ENCODE data around the gene AHI1.

Gene AHI1

GRCh38 chr6:135451617-135452190 lies 45.8 kb downstream of the AHI1 start:
- DNase-seq (ENCODE audit: low spot score), result peak; percentile 19

DNA sequence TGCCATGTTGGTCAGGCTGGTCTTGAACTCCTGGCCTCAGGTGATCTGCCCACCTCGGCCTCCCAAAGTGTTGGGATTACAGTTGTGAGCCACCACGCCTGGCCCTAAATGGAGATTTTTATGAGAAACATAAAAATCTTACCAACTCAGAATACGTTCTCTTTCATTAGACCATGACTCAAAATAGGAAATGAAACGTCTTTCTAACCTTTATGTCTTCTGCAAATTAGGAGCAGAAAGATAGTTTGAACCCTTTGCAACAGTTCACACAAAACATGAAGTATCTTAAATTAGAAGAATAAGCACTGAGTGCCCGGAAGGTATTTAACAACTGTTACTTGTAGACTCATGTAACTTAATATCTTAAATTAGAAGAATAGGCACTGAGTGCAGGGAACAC lies 48.3 kb downstream of the AHI1 start:
- no peak for DNase-seq (ENCODE audit: low spot score)

GRCh38 chr6:135440087-135440792 lies 57.3 kb downstream of the AHI1 start:
- no peak for DNase-seq (ENCODE audit: low spot score)

DNA sequence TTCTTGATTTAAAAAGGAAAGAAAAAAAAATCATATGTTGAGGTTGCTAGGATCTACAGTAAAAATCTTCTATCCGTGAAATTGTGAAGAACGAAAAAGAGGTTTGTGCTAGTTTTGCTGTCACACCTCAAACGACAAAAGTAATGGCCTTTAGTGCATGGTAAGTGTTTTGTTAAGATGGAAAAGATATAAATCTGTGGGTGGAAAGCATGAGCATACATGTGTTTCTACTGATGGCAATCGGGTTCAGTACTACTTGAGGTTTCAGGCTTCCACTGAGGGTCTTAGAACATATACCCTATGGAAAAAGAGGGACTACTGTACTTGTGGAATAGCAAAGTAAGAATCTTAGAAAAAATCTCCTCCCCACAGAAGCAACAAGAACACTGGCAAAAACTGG lies 58.0 kb downstream of the AHI1 start:
- DNase-seq (ENCODE audit: low spot score), result no peak

- peak; percentile 15 for DNase-seq (ENCODE audit: low spot score)
These were observed 58.5 kb downstream of the AHI1 start for GRCh38 chr6:135438907-135439535.

GRCh38 chr6:135434991-135435390 lies 62.5 kb downstream of the AHI1 start:
- no peak for DNase-seq (ENCODE audit: low spot score)

GRCh38 chr6:135434095-135434494 lies 63.4 kb downstream of the AHI1 start:
- no peak for DNase-seq (ENCODE audit: low spot score)

DNA sequence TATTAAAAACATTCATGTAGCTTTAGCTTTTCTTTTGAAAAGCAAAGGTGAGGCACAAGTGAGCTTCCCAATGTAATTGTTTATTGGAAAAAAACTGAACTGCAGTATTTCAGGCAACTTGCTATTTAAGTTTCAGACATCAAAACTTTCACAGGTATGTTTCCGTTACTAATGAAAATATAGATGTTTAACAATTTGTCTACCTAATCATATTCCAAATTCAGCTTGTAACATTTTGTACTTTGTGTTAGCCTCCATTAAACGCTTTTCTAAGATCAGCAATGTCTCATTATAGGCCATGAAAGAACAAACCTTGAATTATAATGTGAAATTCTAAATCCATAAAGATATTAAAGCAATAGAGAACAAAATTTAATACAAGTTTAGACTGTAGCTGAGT lies 69.5 kb downstream of the AHI1 start:
- DNase-seq (ENCODE audit: low spot score), result no peak

DNA sequence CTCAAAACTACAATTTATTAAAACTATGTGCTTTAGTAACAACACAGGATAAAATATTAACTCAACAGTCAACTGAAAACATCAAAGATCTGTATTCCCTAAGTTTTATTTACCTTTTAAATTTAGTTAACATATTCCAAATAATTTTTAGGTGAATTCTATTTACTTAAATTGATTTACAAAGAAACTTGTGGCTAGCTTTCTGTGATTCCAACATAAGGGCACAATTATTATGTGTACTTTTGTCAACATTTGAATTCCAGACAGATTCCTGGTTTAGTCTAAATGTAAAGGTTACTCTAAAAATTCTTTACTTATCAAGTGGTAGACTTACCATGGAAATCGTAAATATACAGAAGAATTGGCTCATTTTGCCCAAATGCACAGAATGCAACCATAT lies 70.7 kb downstream of the AHI1 start:
- no peak for DNase-seq (ENCODE audit: low spot score)

DNA sequence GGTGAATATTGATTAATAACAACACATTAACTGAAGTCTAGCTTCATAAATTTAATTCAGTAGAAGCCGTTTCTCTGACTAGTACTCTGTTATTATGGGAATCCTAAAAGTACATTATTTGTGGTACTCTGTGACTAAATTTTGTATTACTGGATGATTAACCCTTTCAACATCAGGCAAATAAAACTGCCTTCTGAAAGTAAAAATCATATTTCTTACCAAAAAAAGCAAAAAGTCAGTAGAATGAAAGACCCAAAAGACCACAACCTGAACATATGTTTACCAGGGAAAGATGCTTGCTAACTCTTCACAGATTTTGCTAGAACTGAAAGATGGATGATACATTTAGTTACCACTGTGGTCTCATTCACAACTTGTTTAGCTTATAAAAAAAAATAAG lies 73.2 kb downstream of the AHI1 start:
- DNase-seq (ENCODE audit: low spot score), result no peak

GRCh38 chr6:135423649-135424128 lies 73.9 kb downstream of the AHI1 start:
- peak; percentile 30 for DNase-seq (ENCODE audit: low spot score)

- no peak for DNase-seq (ENCODE audit: low spot score)
These were observed 78.4 kb downstream of the AHI1 start for GRCh38 chr6:135419162-135419561.

DNA sequence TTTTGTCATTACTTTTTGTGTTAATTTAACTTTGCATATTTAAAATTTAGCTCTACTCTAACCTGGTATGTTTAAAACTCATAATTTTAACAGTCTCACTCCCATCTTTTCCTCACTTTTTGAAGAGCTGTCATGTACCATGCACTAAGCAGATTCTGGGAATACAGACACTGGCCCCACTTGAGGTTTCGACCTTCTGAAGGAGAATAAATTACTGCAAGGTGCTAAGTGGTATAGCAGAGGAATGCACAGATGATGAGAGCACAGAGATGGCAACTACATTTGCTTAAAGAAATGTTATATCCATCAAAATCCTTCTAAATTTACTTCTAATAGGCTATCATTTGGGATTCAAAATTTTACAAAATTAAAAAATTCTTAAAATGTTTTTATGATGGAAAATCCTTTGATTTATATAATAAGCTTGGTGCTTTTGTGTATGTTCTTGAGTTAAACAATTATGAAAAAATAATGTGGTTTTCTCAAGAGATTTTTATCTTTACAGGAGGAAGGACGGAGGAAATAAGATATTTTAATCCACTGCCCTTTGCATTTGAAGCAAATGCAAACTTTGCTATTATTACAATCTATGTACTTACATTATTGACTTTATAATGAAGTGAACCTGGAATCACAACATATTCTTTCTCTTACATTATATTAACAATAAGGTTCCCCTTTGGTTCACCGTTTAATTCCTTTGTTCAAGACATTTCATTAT lies 79.3 kb downstream of the AHI1 start:
- DNase-seq (ENCODE audit: low spot score), result no peak

GRCh38 chr6:135412761-135413160 lies 84.8 kb downstream of the AHI1 start:
- DNase-seq (ENCODE audit: low spot score), result no peak

DNA sequence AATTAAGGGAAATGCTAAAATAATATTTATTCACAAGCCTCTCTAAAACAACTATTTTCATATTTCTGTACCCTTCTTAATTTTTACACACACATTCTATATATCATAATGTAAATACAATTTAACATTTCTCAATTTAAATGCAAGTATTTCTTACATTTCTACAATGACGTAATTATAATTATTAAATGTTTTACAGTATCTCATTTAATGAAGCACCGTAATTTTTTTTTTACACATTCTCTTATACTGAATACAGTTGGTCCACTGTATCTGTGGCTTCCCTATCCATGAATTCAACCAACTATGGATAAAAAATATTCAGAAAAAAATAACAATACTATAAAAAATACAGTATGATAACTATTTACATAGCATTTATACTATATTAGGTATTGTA lies 85.7 kb downstream of the AHI1 start:
- no peak for DNase-seq (ENCODE audit: low spot score)

GRCh38 chr6:135411339-135411738 lies 86.2 kb downstream of the AHI1 start:
- DNase-seq (ENCODE audit: low spot score), result peak; percentile 17

- DNase-seq (ENCODE audit: low spot score), result no peak
These were observed 86.7 kb downstream of the AHI1 start for GRCh38 chr6:135410856-135411255.

DNA sequence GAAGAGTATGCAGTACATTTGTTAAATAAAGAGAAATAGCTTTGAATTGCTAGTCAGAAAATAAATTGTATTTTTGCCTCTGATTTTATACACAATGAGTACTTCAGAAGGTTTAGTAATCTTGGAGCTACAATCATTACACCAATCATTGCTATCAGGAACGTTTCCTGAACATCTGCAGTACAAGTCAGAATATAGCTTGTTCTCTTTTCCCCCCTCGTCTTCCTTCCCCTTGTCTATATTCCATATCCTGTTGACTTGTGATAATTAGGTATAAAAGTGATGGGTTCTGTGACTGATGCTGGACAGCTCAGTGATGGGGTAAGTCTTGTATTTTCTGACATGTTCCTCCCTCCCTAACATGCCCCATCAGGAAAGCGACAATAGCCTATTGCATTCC lies 94.0 kb downstream of the AHI1 start:
- DNase-seq (ENCODE audit: low spot score), result no peak

GRCh38 chr6:135402311-135402710 lies 95.2 kb downstream of the AHI1 start:
- no peak for DNase-seq (ENCODE audit: low spot score)

DNA sequence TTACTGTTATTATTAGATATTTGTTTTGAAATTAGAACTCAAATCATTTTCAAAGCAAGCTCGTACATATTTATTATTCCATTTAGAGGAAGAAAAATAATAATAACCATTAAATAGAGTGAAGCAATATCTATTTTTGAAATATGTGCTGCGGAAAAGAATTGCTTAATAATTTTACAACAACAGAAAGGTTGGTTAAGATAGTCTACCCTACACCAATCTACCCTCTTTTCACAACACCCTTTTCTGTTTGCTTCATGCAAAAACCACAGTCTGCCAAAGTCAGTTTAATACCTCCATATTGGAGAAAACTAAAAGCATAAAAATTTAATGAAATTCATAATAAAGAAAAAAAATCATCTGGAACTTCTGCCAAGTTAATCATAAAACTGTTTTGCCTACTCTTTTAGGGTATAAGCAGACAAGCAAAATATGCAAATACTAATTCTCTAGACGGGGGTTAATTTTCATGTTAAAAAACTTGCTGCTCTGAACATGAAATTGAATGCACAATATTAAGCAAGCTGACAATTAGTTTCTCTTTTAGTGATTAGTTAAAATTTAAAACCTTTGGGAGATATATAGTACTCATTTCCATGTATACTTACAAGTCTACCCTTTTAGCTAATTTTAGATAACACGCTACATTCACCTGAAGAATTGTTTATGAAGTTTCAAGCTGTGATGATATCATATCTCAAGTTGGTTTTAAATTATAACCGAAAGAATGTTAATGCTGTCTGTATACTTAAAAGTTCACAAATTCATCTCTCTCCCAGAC lies 100.2 kb downstream of the AHI1 start:
- no peak for DNase-seq (ENCODE audit: low spot score)

GRCh38 chr6:135395136-135395535 lies 102.4 kb downstream of the AHI1 start:
- no peak for DNase-seq (ENCODE audit: low spot score)

GRCh38 chr6:135393289-135393688 lies 104.3 kb downstream of the AHI1 start:
- no peak for DNase-seq (ENCODE audit: low spot score)

Measured in D341Med (cell line).